Gastrocnemius medialis (tissue), 4 donors: ENCODE measurements around the gene SUCLG2. TPM values are rescaled to one million over a fixed set of nuclear protein-coding genes. Genes with fewer than 3 reads are reported as not detected.

ENCODE experiments used
- ATAC-seq, 2 donors: fragments of 150-250 bp; one replicate each; pipeline ENCODE4 v1.9.1; 2016
- DNase-seq, 2 donors: peaks; one replicate each; pipeline ENCODE4 v3.0.0-alpha.2; 2019
- H3K27ac ChIP-seq, 4 donors: fragments of 200-600 bp; sonication (generic); 1 replicate in 1 of 4; 2 replicates in 3 of 4; pipeline ENCODE4 v1.5.1; 2016 to 2018; ENCODE audit warnings: mild to moderate bottlenecking in 2 of 4, moderate library complexity in 1 of 4
- H3K27me3 ChIP-seq, 3 donors: fragments of 200-600 bp; sonication (generic) in 2 of 3; 1 replicate in 1 of 3; 2 replicates in 2 of 3; pipeline versions ENCODE4 v1.5.1 to v1.6.0; 2016 to 2019; ENCODE audit warnings: mild to moderate bottlenecking in 1 of 3, moderate library complexity in 1 of 3
- H3K36me3 ChIP-seq, 2 donors: fragments of 200-600 bp; sonication (generic) in 1 of 2; one replicate each; pipeline ENCODE4 v1.5.1; 2017 to 2018
- H3K4me1 ChIP-seq, 2 donors: fragments of 200-600 bp; sonication (generic) in 1 of 2; one replicate each; pipeline ENCODE4 v1.5.1; 2016 to 2017; ENCODE audit warnings: mild to moderate bottlenecking in 2 of 2
- H3K4me3 ChIP-seq, 4 donors: fragments of 200-600 bp; sonication (generic) in 3 of 4; 1 replicate in 1 of 4; 2 replicates in 3 of 4; pipeline ENCODE4 v1.5.1; 2016 to 2019; ENCODE audit warnings: mild to moderate bottlenecking in 2 of 4
- H3K9me3 ChIP-seq, 3 donors: fragments of 200-600 bp; sonication (generic) in 2 of 3; 1 replicate in 1 of 3; 2 replicates in 2 of 3; pipeline ENCODE4 v1.5.1; 2016 to 2019
- POLR2A ChIP-seq, 2 donors: fragments of 450-650 bp; IDR thresholded peaks; one replicate each; pipeline ENCODE4 v1.6.1; 2017; ENCODE audit warnings: antibody characterized with exemption in 2 of 2, mild to moderate bottlenecking in 2 of 2, moderate library complexity in 2 of 2
- in situ Hi-C, 4 donors: fragments of 200-750 bp; cut with MboI; loops; one replicate each; pipeline versions ENCODE4 v1.15.0 to v1.8.0; 2017; ENCODE audit warnings: low sequenced_read_pairs in 4 of 4
- intact Hi-C: fragments of 100-400 bp; cut with DNase I; formaldehyde crosslinking; loops from one replicate; pipeline ENCODE4 v1.15.1; 2023; ENCODE audit warnings: low total_unique reads
- total RNA-seq, 4 donors: library from RNA; depleted of rRNA; stranded (reverse); fragments of >200 nt; gene quantifications; one replicate each; pipeline versions ENCODE4 v1.1.0 to v1.2.3, GENCODE V29; 2016
- TF ChIP-seq, protein P1 (sequence below), 5 experiments: fragments of 450-650 bp in 3 of 5; fragments of 200-600 bp in 2 of 5; sonication (generic) in 2 of 5; IDR thresholded peaks in 4 of 5; conservative IDR thresholded peaks in 1 of 5; 1 replicate in 4 of 5; 2 replicates in 1 of 5; pipeline ENCODE4 v1.5.1; 2016 to 2019; ENCODE audit warnings: antibody characterized with exemption in 5 of 5, mild to moderate bottlenecking in 3 of 5, moderate library complexity in 3 of 5

The SUCLG2 gene
- total RNA-seq, 4 donors from 2014 or later: 64.3 to 106 (median 73.2) TPM

DNA sequence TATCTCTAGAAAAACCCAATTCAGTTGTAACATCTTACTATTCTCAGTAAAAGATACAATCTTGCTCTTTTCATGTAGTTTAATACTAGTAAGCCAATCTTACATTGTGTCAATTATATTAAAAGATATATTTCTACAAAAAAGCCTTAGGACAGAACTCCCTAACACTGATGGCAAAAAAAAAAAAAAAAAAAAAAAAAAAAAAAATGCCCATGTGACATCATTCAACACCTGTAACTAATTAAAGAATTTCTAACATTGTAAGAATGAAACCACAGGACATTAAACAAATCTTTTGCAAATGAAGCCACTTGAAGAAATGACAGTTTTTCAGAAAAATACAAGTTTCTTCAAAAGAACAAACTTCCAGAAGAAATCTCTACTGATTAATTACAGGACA, 119.8 kb downstream of the SUCLG2 start:
- TF ChIP-seq, protein P1, sequence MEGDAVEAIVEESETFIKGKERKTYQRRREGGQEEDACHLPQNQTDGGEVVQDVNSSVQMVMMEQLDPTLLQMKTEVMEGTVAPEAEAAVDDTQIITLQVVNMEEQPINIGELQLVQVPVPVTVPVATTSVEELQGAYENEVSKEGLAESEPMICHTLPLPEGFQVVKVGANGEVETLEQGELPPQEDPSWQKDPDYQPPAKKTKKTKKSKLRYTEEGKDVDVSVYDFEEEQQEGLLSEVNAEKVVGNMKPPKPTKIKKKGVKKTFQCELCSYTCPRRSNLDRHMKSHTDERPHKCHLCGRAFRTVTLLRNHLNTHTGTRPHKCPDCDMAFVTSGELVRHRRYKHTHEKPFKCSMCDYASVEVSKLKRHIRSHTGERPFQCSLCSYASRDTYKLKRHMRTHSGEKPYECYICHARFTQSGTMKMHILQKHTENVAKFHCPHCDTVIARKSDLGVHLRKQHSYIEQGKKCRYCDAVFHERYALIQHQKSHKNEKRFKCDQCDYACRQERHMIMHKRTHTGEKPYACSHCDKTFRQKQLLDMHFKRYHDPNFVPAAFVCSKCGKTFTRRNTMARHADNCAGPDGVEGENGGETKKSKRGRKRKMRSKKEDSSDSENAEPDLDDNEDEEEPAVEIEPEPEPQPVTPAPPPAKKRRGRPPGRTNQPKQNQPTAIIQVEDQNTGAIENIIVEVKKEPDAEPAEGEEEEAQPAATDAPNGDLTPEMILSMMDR (IDR thresholded peaks at IDR 0.05 in 4 of 5, conservative IDR thresholded peaks at IDR 0.05 in 1 of 5): no peak
- no peak for TF ChIP-seq POLR2A (IDR thresholded peaks at IDR 0.05)
- H3K4me3 ChIP-seq: no peak overlapping the region
- ATAC-seq: no peak
- H3K36me3 ChIP-seq: no peaks in the 10 kb centered on the region
- no peaks in the 10 kb centered on the region for H3K9me3 ChIP-seq
- DNase-seq: no peak
- H3K4me1 ChIP-seq: peaks cover 3 to 12% of the 10 kb centered on the region in 2 donors
- no peak overlapping the region for H3K27ac ChIP-seq
- in situ Hi-C loops: no loop called here
- intact Hi-C loops: no loop called here
- H3K27me3 ChIP-seq: no peaks in the 10 kb centered on the region

DNA sequence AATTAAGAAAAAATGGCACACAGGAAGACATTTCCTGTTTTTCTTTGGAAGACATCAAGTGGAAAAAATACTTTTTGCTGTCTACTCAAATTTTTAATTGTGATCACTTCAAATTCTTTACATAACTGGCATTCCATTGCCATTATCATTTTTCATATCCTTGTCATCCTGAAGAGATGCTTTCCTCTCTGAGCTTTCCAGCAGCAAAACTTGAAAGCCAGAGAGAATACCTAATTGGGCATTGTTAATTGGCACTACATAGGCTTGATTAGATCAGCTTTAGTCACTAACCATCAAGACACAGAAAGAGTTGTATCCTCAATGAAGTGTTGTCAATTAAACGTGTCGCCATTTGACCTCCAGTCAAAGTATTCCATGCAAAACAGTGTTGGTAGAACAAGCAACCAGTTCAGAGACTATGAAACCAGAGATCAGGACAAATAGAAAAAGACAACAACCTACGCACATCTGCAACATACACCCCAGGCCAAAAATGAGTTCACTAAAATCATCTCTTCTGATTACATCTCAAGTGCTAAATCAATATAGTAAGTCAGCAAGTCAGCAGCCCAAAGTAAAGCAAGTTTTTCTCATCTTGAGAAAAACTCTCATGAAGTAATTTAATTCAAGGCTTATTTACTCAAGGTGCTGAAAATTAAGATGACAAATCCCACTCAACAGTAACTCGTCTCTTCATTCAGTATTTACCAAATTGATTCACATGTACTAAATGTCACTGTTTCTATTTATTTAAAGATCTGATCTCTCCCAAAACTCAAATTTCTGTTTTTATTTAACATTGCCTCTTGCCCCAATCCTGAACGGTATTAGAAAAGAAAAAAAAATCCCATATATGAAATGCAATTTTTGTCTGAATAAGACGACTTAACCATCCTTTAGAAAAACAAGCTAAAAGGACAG, 123.0 kb downstream of the SUCLG2 start:
- TF ChIP-seq, protein P1 (IDR thresholded peaks at IDR 0.05 in 4 of 5, conservative IDR thresholded peaks at IDR 0.05 in 1 of 5): no peak
- TF ChIP-seq POLR2A (IDR thresholded peaks at IDR 0.05): no peak
- Histone ChIP-seq H3K9me3 (no peaks in the 10 kb centered on the region), H3K36me3 (no peaks in the 10 kb centered on the region), H3K27ac (no peak overlapping the region), H3K4me3 (no peak overlapping the region), H3K27me3 (no peaks in the 10 kb centered on the region), H3K4me1 (peaks cover 3 to 20% of the 10 kb centered on the region in 2 donors)
- in situ Hi-C loops (no loop called here), intact Hi-C loops (no loop called here)
- no peak for ATAC-seq
- no peak for DNase-seq

DNA sequence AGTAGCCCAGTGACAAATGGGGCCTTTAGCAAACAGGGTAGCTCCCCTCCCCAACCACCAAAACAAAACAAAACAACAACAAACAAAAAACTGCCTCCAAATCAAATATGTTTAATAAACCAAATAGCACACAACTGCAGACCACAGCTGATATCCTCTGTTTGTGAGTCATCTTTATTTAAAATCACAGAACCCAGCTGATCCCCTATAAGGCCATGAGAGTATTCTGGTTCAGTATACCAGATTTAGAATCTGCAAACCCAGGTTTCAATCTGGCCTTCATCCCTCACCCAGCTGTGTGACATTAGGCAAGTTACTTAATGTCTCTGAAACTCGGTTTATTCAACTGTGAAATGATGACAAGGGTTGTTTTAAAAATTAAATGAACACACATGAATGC, 124.5 kb downstream of the SUCLG2 start:
- Histone ChIP-seq H3K9me3 (no peaks in the 10 kb centered on the region), H3K4me1 (peaks cover 3 to 20% of the 10 kb centered on the region in 2 donors), H3K36me3 (no peaks in the 10 kb centered on the region), H3K27me3 (no peaks in the 10 kb centered on the region), H3K27ac (no peak overlapping the region), H3K4me3 (no peak overlapping the region)
- no peak for ATAC-seq
- intact Hi-C loops: no loop called here
- TF ChIP-seq, protein P1 (IDR thresholded peaks at IDR 0.05 in 4 of 5, conservative IDR thresholded peaks at IDR 0.05 in 1 of 5): no peak
- TF ChIP-seq POLR2A (IDR thresholded peaks at IDR 0.05): no peak
- in situ Hi-C loops: no loop called here
- no peak for DNase-seq

DNA sequence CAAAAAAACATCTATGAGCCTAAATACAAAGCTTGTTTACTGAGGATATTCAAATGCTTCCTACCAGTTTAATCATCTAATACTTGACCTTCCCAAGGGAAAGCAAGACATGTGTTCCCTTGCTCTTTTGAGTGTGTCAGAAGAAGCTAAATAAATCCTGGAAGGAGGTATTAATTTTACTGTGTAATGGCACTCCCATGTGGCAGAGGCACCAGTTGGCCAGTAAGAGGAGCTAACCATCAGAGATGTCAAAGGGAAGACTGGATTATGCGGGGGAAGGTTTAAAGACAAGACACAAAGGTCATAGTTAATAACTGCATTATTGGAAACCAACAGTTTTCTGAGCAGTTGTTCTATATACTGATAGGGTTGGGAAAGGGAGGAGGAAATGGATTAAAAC, 125.1 kb downstream of the SUCLG2 start:
- H3K36me3 ChIP-seq: no peaks in the 10 kb centered on the region
- no peaks in the 10 kb centered on the region for H3K27me3 ChIP-seq
- in situ Hi-C loops (no loop called here), intact Hi-C loops (no loop called here)
- peak; percentile 26 to 56 for ATAC-seq
- no peak overlapping the region for H3K4me3 ChIP-seq
- no peaks in the 10 kb centered on the region for H3K9me3 ChIP-seq
- peaks cover 3 to 20% of the 10 kb centered on the region in 2 donors for H3K4me1 ChIP-seq
- TF ChIP-seq, protein P1 (IDR thresholded peaks at IDR 0.05 in 4 of 5, conservative IDR thresholded peaks at IDR 0.05 in 1 of 5): peak in 1 of 5 experiments; percentile 25
- TF ChIP-seq POLR2A (IDR thresholded peaks at IDR 0.05): no peak
- no peak for DNase-seq
- no peak overlapping the region for H3K27ac ChIP-seq
